ENCODE measurements around the gene PDZD2. TPM values are rescaled to one million over a fixed set of nuclear protein-coding genes. Genes with fewer than 3 reads are reported as not detected.
A peak's percentile ranks its signal among the peaks of the same experiment; 100 is the strongest.

The PDZD2 gene
- total RNA-seq, 1 experiment from 2014 or later = 23.0 TPM

- H3K27me3 Mint-ChIP-seq (ENCODE audit: insufficient read depth, unreplicated experiment) = no peaks in the 10 kb centered on the region
- intact Hi-C loops (cut with micrococcal nuclease) = no loop called here
- CTCF ChIA-PET = interaction anchor here (0.7 to 1.2 kb wide), 3 partner anchors 35 to 157 kb away, joined by 3 to 4 read pairs (median 3); no protein-coding TSS in a partner anchor
- DNase-seq (ENCODE audit: unreplicated experiment) = no peak
- POLR2A ChIA-PET = interaction anchor here (1.7 kb wide), 1 partner anchor 8 kb away, joined by 6 read pairs; no protein-coding TSS in a partner anchor
- no peak for TF ChIP-seq CTCF (IDR thresholded peaks at IDR 0.05; ENCODE audit: unreplicated experiment)
- no peaks in the 10 kb centered on the region for H3K9me3 Mint-ChIP-seq (ENCODE audit: unreplicated experiment)
- peaks cover 26% of the 10 kb centered on the region for H3K4me1 Mint-ChIP-seq (ENCODE audit: insufficient read depth, unreplicated experiment)
- no TSS peak for BruUV-seq (replicated peaks)
- H3K27ac Mint-ChIP-seq (ENCODE audit: low read depth, unreplicated experiment) = no peak overlapping the region
- peaks cover 37% of the 10 kb centered on the region for H3K36me3 Mint-ChIP-seq (ENCODE audit: insufficient read depth, unreplicated experiment)
- no peak overlapping the region for H3K4me3 Mint-ChIP-seq (ENCODE audit: unreplicated experiment)
Observed at GRCh38 chr5:31996909-31997308, 358.0 kb downstream of the PDZD2 start.

GRCh38 chr5:31999470-31999869 is 360.5 kb downstream of the PDZD2 start:
- Mint-ChIP-seq H3K27ac (ENCODE audit: low read depth, unreplicated experiment) (peak overlapping the region; percentile 67), H3K4me3 (ENCODE audit: unreplicated experiment) (no peak overlapping the region), H3K4me1 (ENCODE audit: insufficient read depth, unreplicated experiment) (peaks cover 14% of the 10 kb centered on the region), H3K27me3 (ENCODE audit: insufficient read depth, unreplicated experiment) (no peaks in the 10 kb centered on the region), H3K9me3 (ENCODE audit: unreplicated experiment) (no peaks in the 10 kb centered on the region), H3K36me3 (ENCODE audit: insufficient read depth, unreplicated experiment) (peaks cover 51% of the 10 kb centered on the region)
- BruUV-seq (replicated peaks) = no TSS peak
- intact Hi-C loops (cut with micrococcal nuclease) = no loop called here
- POLR2A ChIA-PET = no interaction called here
- CTCF ChIA-PET = interaction anchor here (0.7 kb wide), 1 partner anchor 169 kb away, joined by 4 read pairs; no protein-coding TSS in a partner anchor
- TF ChIP-seq CTCF (IDR thresholded peaks at IDR 0.05; ENCODE audit: unreplicated experiment) = no peak
- no peak for DNase-seq (ENCODE audit: unreplicated experiment)

- ChIA-PET POLR2A (interaction anchor here (0.6 to 1.3 kb wide), 2 partner anchors 15 to 27 kb away, joined by 4 read pairs; no protein-coding TSS in a partner anchor), CTCF (interaction anchor here (0.7 to 0.9 kb wide), 2 partner anchors 9 to 118 kb away, joined by 3 read pairs; no protein-coding TSS in a partner anchor)
- H3K36me3 Mint-ChIP-seq (ENCODE audit: insufficient read depth, unreplicated experiment) = peaks cover 48% of the 10 kb centered on the region
- no TSS peak for BruUV-seq (replicated peaks)
- no peaks in the 10 kb centered on the region for H3K27me3 Mint-ChIP-seq (ENCODE audit: insufficient read depth, unreplicated experiment)
- TF ChIP-seq CTCF (IDR thresholded peaks at IDR 0.05; ENCODE audit: unreplicated experiment) = no peak
- DNase-seq (ENCODE audit: unreplicated experiment) = no peak
- intact Hi-C loops (cut with micrococcal nuclease) = no loop called here
- H3K4me1 Mint-ChIP-seq (ENCODE audit: insufficient read depth, unreplicated experiment) = peaks cover 14% of the 10 kb centered on the region
- H3K9me3 Mint-ChIP-seq (ENCODE audit: unreplicated experiment) = no peaks in the 10 kb centered on the region
- no peak overlapping the region for H3K4me3 Mint-ChIP-seq (ENCODE audit: unreplicated experiment)
- H3K27ac Mint-ChIP-seq (ENCODE audit: low read depth, unreplicated experiment) = no peak overlapping the region
Observed at GRCh38 chr5:32000731-32001130, 361.8 kb downstream of the PDZD2 start.

- H3K27me3 Mint-ChIP-seq (ENCODE audit: insufficient read depth, unreplicated experiment) = no peaks in the 10 kb centered on the region
- ChIA-PET POLR2A (interaction anchor here (1.3 kb wide), 1 partner anchor 27 kb away, joined by 4 read pairs; no protein-coding TSS in a partner anchor), CTCF (no interaction called here)
- no peaks in the 10 kb centered on the region for H3K9me3 Mint-ChIP-seq (ENCODE audit: unreplicated experiment)
- no peak for TF ChIP-seq CTCF (IDR thresholded peaks at IDR 0.05; ENCODE audit: unreplicated experiment)
- peaks cover 42% of the 10 kb centered on the region for H3K36me3 Mint-ChIP-seq (ENCODE audit: insufficient read depth, unreplicated experiment)
- no TSS peak for BruUV-seq (replicated peaks)
- no peak overlapping the region for H3K4me3 Mint-ChIP-seq (ENCODE audit: unreplicated experiment)
- DNase-seq (ENCODE audit: unreplicated experiment) = no peak
- H3K27ac Mint-ChIP-seq (ENCODE audit: low read depth, unreplicated experiment) = no peak overlapping the region
- peaks cover 14% of the 10 kb centered on the region for H3K4me1 Mint-ChIP-seq (ENCODE audit: insufficient read depth, unreplicated experiment)
- intact Hi-C loops (cut with micrococcal nuclease) = no loop called here
Observed at GRCh38 chr5:32001284-32001683, 362.4 kb downstream of the PDZD2 start.
